Renal cortical epithelial cell (primary cell): Measurements from ENCODE around the gene PCLAF. TPM values are rescaled to one million over a fixed set of nuclear protein-coding genes. Genes with fewer than 3 reads are reported as not detected.

Experiments used
- DNase-seq: peaks from one replicate; pipeline ENCODE4 v3.0.0-alpha.2; 2011; ENCODE audit warnings: low read depth
- total RNA-seq: library from RNA; depleted of rRNA; stranded (reverse); fragments of >200 nt; gene quantifications from 2 replicates; pipeline ENCODE4 v1.2.3, GENCODE V29; 2014

Gene PCLAF
- total RNA-seq, 1 donor from 2014 or later, result 1.2 TPM

GRCh38 chr15:64324165-64324877 is 56.9 kb downstream of the PCLAF start:
- no peak for DNase-seq

DNA sequence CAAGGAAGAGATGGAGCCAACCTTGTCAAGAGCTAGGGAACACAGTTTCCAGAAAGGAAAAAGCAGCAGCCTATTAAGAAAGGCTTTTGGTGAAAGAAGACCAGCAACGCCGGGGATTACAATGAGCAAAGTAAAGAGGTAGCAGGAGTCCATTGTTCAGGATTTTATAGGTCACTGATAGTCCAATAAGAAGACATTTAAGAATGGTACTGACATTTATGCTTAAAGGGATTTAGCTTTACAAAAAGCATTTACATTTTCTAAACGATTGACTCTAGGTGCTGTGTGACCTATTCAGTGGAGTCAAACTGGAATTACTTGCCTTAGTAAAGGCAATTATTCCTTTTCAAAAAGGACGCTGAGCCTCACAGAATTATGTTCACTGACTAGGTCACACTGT is 66.0 kb downstream of the PCLAF start:
- DNase-seq, result no peak

DNA sequence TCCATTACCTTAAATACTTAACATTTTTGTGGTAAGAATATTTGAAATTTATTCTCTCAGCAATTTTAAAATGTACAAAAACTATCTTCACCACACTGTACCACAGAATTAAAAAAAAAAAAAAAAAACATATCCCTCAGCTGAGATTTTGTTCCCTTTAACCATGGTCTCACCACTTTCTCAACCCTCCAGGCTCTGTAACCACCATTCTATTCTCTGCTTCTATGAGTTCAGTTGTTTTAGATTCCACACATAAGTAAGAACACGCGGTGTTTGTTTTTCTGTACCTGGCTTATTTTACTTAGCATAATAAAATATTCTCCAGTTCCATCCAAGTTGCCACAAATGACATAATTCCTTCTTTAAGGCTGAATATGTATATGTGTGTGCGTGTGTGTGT is 66.8 kb downstream of the PCLAF start:
- DNase-seq, result no peak

Other genes with a start within 250 kb of the PCLAF start
- 0.17 and 0.70 TPM in 2 replicates for gene SNX22, start 229.7 kb downstream of the PCLAF start, total RNA-seq
- 565 and 927 TPM in 2 replicates for gene PPIB, start 218.4 kb downstream of the PCLAF start, total RNA-seq
- 28.1 and 53.5 TPM in 2 replicates for gene CSNK1G1, start 25.3 kb downstream of the PCLAF start, total RNA-seq
- gene TRIP4, start 6.4 kb upstream of the PCLAF start, total RNA-seq, result 13.2 and 24.0 TPM in 2 replicates
- 12.0 and 35.6 TPM in 2 replicates for gene ZNF609, start 79.1 kb upstream of the PCLAF start, total RNA-seq